Measurements from ENCODE around the gene SPHK1. TPM values are rescaled to one million over a fixed set of nuclear protein-coding genes. Genes with fewer than 3 reads are reported as not detected.

The SPHK1 gene
- total RNA-seq, 3 donors from 2014 or later: 1.2 to 5.7 (median 3.3) TPM

- intact Hi-C loops (cut with DNase I, micrococcal nuclease): no loop called here
- DNase-seq: no peak
- TF ChIP-seq CTCF (IDR thresholded peaks at IDR 0.05): no peak
- Histone ChIP-seq H3K36me3 (ENCODE audit: low read depth) (no peaks in the 10 kb centered on the region), H3K4me1 (ENCODE audit: low read depth) (no peaks in the 10 kb centered on the region), H3K4me3 (no peak overlapping the region), H3K9me3 (no peaks in the 10 kb centered on the region)
- peak; percentile 72 for ATAC-seq
Measured at GRCh38 chr17:76426853-76427252, 42.4 kb downstream of the SPHK1 start.

- ATAC-seq: peak; percentile 75
- Histone ChIP-seq H3K4me1 (ENCODE audit: low read depth) (no peaks in the 10 kb centered on the region), H3K9me3 (no peaks in the 10 kb centered on the region), H3K4me3 (no peak overlapping the region), H3K36me3 (ENCODE audit: low read depth) (no peaks in the 10 kb centered on the region)
- DNase-seq: peak; percentile 38 to 63 (median 53)
- TF ChIP-seq CTCF (IDR thresholded peaks at IDR 0.05): no peak
- intact Hi-C loops (cut with DNase I, micrococcal nuclease): no loop called here
Measured at GRCh38 chr17:76427501-76428231, 43.3 kb downstream of the SPHK1 start.

- H3K4me3 ChIP-seq: no peak overlapping the region
- ATAC-seq (no peak), DNase-seq (no peak)
- no peaks in the 10 kb centered on the region for H3K36me3 ChIP-seq (ENCODE audit: low read depth)
- H3K9me3 ChIP-seq: no peaks in the 10 kb centered on the region
- intact Hi-C loops (cut with DNase I, micrococcal nuclease): no loop called here
- TF ChIP-seq CTCF (IDR thresholded peaks at IDR 0.05): no peak
- no peaks in the 10 kb centered on the region for H3K4me1 ChIP-seq (ENCODE audit: low read depth)
Measured at GRCh38 chr17:76428511-76428910, 44.1 kb downstream of the SPHK1 start.

- TF ChIP-seq CTCF (IDR thresholded peaks at IDR 0.05): no peak
- Histone ChIP-seq H3K4me3 (no peak overlapping the region), H3K36me3 (ENCODE audit: low read depth) (no peaks in the 10 kb centered on the region), H3K9me3 (no peaks in the 10 kb centered on the region), H3K4me1 (ENCODE audit: low read depth) (no peaks in the 10 kb centered on the region)
- intact Hi-C loops (cut with DNase I, micrococcal nuclease): no loop called here
- DNase-seq (no peak), ATAC-seq (no peak)
Measured at GRCh38 chr17:76431509-76431908, 47.1 kb downstream of the SPHK1 start.

- ATAC-seq: no peak
- no peak for TF ChIP-seq CTCF (IDR thresholded peaks at IDR 0.05)
- no peak for DNase-seq
- Histone ChIP-seq H3K36me3 (ENCODE audit: low read depth) (no peaks in the 10 kb centered on the region), H3K4me3 (no peak overlapping the region), H3K9me3 (no peaks in the 10 kb centered on the region), H3K4me1 (ENCODE audit: low read depth) (no peaks in the 10 kb centered on the region)
- intact Hi-C loops (cut with DNase I, micrococcal nuclease): no loop called here
Measured at GRCh38 chr17:76432004-76432403, 47.6 kb downstream of the SPHK1 start.

All from mucosa of descending colon (tissue), 3 donors.